Tibial nerve (tissue), 3 donors: Measurements from ENCODE around the gene AHCYL1.

ENCODE experiments used
- POLR2A ChIP-seq, 2 donors: fragments of 450-650 bp; IDR thresholded peaks; one replicate each; pipeline ENCODE4 v1.6.1; 2017; ENCODE audit warnings: antibody characterized with exemption in 2 of 2, mild to moderate bottlenecking in 2 of 2, moderate library complexity in 2 of 2
- TF ChIP-seq, protein P1 (sequence below), 5 experiments: fragments of 200-600 bp in 3 of 5; fragments of 450-650 bp in 2 of 5; sonication (generic) in 3 of 5; IDR thresholded peaks; one replicate each; pipeline ENCODE4 v1.5.1; 2016 to 2019; ENCODE audit warnings: antibody characterized with exemption in 5 of 5, mild to moderate bottlenecking in 3 of 5, moderate library complexity in 2 of 5

DNA sequence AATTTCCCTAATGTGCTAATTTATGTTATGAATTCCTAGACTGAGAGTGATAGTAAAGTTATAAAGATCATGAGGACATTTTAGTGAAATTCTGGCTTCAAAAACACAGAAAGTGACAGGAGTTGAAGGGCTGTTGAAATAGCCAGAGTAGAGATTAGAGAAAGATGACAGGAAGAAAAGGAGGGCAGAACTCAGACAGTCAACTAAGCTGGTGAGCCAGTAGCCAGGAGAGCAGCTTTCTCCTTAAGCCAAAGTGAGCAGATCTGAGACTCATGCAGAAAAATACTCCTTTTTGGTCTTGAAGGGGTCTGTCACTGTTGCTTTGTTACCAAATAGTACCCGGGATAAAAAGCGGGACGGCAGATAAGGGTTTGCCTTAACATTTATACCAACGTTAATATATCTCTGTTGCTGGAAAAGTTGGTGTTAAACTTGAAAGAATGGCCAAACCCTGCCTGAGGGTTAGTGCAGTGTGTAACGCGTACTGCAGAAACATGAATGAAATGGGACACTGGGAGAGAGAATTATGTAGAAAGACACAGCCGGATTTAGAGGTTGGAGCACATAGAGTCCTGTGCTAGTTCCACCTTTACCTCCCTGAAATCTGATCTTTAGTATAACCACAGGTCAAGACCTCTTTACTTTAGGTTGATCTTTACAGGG is 12.8 kb downstream of the AHCYL1 start:
- TF ChIP-seq, protein P1, sequence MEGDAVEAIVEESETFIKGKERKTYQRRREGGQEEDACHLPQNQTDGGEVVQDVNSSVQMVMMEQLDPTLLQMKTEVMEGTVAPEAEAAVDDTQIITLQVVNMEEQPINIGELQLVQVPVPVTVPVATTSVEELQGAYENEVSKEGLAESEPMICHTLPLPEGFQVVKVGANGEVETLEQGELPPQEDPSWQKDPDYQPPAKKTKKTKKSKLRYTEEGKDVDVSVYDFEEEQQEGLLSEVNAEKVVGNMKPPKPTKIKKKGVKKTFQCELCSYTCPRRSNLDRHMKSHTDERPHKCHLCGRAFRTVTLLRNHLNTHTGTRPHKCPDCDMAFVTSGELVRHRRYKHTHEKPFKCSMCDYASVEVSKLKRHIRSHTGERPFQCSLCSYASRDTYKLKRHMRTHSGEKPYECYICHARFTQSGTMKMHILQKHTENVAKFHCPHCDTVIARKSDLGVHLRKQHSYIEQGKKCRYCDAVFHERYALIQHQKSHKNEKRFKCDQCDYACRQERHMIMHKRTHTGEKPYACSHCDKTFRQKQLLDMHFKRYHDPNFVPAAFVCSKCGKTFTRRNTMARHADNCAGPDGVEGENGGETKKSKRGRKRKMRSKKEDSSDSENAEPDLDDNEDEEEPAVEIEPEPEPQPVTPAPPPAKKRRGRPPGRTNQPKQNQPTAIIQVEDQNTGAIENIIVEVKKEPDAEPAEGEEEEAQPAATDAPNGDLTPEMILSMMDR (IDR thresholded peaks at IDR 0.05), result no peak
- no peak for TF ChIP-seq POLR2A (IDR thresholded peaks at IDR 0.05)
